Ascending aorta (tissue), 2 donors: ENCODE measurements around the gene KRTAP12-1. TPM values are rescaled to one million over a fixed set of nuclear protein-coding genes. Genes with fewer than 3 reads are reported as not detected.

Experiments
- DNase-seq, 2 donors: peaks; one replicate each; pipeline ENCODE4 v3.0.0-alpha.2; 2019; ENCODE audit warnings: low spot score in 2 of 2
- H3K27ac ChIP-seq, 2 donors: fragments of 200-600 bp; sonication (generic); one replicate each; pipeline ENCODE4 v1.5.1; 2016 to 2017; ENCODE audit warnings: mild to moderate bottlenecking in 1 of 2
- H3K27me3 ChIP-seq: fragments of 200-600 bp; sonication (generic); one replicate; pipeline ENCODE4 v1.5.1; 2017
- H3K36me3 ChIP-seq, 2 donors: fragments of 200-600 bp; sonication (generic); one replicate each; pipeline ENCODE4 v1.5.1; 2016
- H3K4me1 ChIP-seq, 2 donors: fragments of 200-600 bp; sonication (generic); one replicate each; pipeline ENCODE4 v1.5.1; 2016 to 2017; ENCODE audit warnings: mild to moderate bottlenecking in 1 of 2
- H3K4me3 ChIP-seq, 2 donors: fragments of 200-600 bp; sonication (generic); one replicate each; pipeline ENCODE4 v1.5.1; 2016 to 2017; ENCODE audit warnings: mild to moderate bottlenecking in 1 of 2
- H3K9me3 ChIP-seq, 2 donors: fragments of 200-600 bp; sonication (generic); one replicate each; pipeline ENCODE4 v1.5.1; 2016
- CTCF ChIP-seq, 3 experiments: fragments of 200-600 bp in 2 of 3; fragments of 450-650 bp in 1 of 3; sonication (generic) in 2 of 3; IDR thresholded peaks; one replicate each; pipeline ENCODE4 v1.5.1; 2016 to 2019; ENCODE audit warnings: antibody characterized with exemption in 3 of 3, mild to moderate bottlenecking in 1 of 3, moderate library complexity in 1 of 3
- intact Hi-C: fragments of 100-400 bp; cut with DNase I; formaldehyde crosslinking; loops from one replicate; pipeline ENCODE4 v1.15.1; 2023
- total RNA-seq: library from RNA; depleted of rRNA; stranded (reverse); fragments of >200 nt; gene quantifications from one replicate; pipeline ENCODE4 v1.1.0, GENCODE V29; 2016

The KRTAP12-1 gene
- total RNA-seq, 1 donor from 2014 or later: not detected

DNA sequence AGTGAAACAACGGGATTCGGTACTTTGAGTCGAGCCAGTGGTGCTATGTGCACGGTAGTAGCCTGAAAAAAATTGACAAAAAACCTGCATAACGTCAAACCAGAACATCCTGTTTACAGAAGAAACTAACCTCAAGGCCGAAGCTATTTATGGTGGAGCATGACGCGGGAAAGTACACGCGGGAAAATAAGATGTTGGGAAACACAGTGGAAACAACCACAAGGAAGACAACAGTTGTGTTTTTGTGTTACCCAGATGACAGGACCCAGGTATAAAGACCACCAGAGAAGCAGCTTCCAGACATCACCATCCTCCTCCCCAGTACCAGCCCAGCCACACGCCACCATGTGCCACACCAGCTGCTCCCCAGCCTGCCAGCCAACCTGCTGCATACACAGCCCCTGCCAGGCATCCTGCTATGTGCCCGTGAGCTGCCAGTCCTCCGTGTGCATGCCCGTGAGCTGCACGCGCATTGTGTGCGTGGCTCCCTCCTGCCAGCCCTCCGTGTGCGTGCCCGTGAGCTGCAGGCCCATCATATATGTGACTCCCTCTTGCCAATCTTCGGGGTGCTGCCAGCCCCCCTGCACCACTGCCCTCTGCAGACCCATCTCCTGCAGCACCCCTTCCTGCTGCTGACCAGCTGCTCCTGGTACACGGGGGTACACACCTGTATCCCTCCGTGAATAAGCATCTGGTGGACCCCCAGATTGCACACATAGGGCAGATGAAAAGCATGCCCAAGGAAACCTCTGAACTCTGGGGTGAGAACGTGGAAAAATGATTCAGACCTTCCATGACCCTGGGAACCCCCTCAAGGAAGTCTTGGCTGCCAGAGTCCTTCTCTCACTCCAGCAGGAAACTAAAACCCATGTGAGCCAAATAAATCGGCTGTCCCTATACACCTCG is 24.1 kb downstream of the KRTAP12-1 start, which contains the start of gene KRTAP12-3:
Gene KRTAP12-3, plus strand, starts transcription at position 298 of the 906 bp plus-strand sequence. Its CDS starts 48 bp downstream, at position 346.
- intact Hi-C loops: no loop called here
- no peak for DNase-seq
- Histone ChIP-seq H3K9me3 (no peaks in the 10 kb centered on the region), H3K36me3 (no peaks in the 10 kb centered on the region), H3K27me3 (no peaks in the 10 kb centered on the region), H3K4me1 (no peaks in the 10 kb centered on the region), H3K27ac (no peak within 1 kb of the TSS), H3K4me3 (no peak within 1 kb of the TSS)
- no peak for TF ChIP-seq CTCF (IDR thresholded peaks at IDR 0.05)

GRCh38 chr21:44656868-44657267 is 25.1 kb downstream of the KRTAP12-1 start:
- no peaks in the 10 kb centered on the region for H3K27me3 ChIP-seq
- H3K27ac ChIP-seq: no peak overlapping the region
- no peak for DNase-seq
- intact Hi-C loops: no loop called here
- no peak overlapping the region for H3K4me3 ChIP-seq
- H3K4me1 ChIP-seq: no peaks in the 10 kb centered on the region
- H3K36me3 ChIP-seq: no peaks in the 10 kb centered on the region
- no peaks in the 10 kb centered on the region for H3K9me3 ChIP-seq
- no peak for TF ChIP-seq CTCF (IDR thresholded peaks at IDR 0.05)

DNA sequence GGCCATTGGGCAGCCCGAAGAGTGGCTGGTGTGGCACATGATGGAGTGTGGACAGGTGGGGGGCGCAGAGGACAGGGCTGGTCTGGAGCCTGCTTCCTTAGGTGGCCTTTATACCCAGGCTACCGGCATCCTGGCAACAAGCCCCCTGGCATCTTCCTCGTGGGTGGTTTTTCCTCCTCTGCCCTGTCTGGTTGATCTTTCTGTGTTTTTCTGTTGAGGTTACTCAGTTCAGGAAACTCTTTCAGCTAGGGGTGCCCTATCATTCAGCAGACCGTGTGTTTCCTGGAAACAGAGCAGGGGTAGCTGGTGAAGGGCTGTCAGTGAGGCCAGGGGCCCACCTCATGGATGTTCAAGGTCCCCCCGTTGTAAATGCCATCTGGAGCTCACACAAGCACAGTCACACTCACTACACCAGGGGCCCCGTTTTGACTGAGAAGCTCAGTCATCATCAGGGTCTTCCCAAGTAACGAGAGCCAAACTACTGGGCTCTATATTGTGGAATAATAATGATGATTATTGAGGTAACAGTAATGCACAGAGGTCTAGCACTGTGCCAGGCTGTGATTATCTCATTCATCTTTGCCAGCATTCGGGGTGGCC is 27.3 kb downstream of the KRTAP12-1 start, which contains the start of gene KRTAP12-4:
Gene KRTAP12-4, minus strand, starts transcription at position 84 of the 600 bp plus-strand sequence. Its CDS starts 45 bp downstream, at position 39.
- Histone ChIP-seq H3K4me1 (no peaks in the 10 kb centered on the region), H3K9me3 (no peaks in the 10 kb centered on the region), H3K27me3 (no peaks in the 10 kb centered on the region), H3K4me3 (no peak within 1 kb of the TSS), H3K36me3 (no peaks in the 10 kb centered on the region), H3K27ac (no peak within 1 kb of the TSS)
- intact Hi-C loops: no loop called here
- no peak for DNase-seq
- no peak for TF ChIP-seq CTCF (IDR thresholded peaks at IDR 0.05)

DNA sequence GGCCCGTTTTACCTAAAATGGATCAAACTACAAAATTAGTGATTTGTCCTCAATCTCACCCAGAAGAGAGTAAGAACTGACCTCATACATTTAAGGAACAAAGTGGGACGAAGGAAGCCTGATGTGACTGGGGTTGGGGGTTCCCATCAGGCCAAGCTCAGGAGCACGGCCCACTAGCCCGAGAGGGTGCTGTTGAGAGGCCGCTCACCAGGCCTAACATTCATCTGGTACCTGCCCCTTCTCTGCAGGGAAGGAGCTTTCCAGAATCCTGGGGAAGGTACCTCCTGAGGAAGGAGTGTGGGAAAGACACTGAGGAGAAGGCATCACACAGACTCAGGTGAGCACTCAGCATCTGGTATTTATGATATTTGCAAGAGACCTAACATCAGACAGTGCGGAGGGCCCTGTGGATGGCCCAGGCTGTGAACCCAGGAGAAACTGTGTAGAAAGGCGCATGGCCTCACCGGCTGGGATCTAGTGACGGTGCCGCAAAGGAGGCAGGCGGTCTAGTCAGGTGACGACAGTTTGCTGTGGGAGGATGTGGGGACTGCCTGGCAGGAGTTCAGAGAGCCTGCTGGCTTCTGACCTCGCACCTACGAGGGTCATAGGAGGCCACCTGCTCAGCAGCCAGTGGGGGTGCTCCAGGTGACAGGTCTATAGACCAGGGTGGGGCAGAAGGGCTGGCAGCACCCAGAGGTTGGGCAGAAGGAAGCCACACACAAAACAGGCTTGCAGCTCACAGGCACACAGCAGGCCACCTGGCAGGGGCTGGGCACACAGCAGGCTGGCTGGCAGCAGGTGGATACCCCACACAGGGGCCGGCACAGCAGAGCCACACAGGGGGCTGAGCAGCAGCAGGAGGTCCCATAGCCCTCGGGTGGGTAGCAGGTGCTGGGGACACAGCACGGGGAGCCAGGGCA is 28.0 kb downstream of the KRTAP12-1 start:
- H3K36me3 ChIP-seq: no peaks in the 10 kb centered on the region
- H3K9me3 ChIP-seq: no peaks in the 10 kb centered on the region
- no peak for DNase-seq
- intact Hi-C loops: no loop called here
- no peak overlapping the region for H3K27ac ChIP-seq
- H3K27me3 ChIP-seq: no peaks in the 10 kb centered on the region
- TF ChIP-seq CTCF (IDR thresholded peaks at IDR 0.05): no peak
- no peak overlapping the region for H3K4me3 ChIP-seq
- H3K4me1 ChIP-seq: no peaks in the 10 kb centered on the region

GRCh38 chr21:44653123-44653522 is 28.8 kb downstream of the KRTAP12-1 start:
- H3K4me3 ChIP-seq: no peak overlapping the region
- DNase-seq: no peak

More at GRCh38 chr21:44653123-44653522, 28.8 kb downstream of the KRTAP12-1 start:
- no peaks in the 10 kb centered on the region for H3K4me1 ChIP-seq
- no peaks in the 10 kb centered on the region for H3K36me3 ChIP-seq
- no peak overlapping the region for H3K27ac ChIP-seq
- intact Hi-C loops: no loop called here
- H3K9me3 ChIP-seq: no peaks in the 10 kb centered on the region
- no peak for TF ChIP-seq CTCF (IDR thresholded peaks at IDR 0.05)
- no peaks in the 10 kb centered on the region for H3K27me3 ChIP-seq
